GM18526 (cell line): Measurements from ENCODE around the gene SGMS2.

Experiments
- POLR2A ChIP-seq: IDR thresholded peaks from 3 replicates; pipeline ENCODE4 v1.6.1; 2011; ENCODE audit not compliant: insufficient read length; ENCODE audit errors: extremely low read depth

SGMS2 gene

GRCh38 chr4:107885865-107886264 is 61.1 kb downstream of the SGMS2 start:
- no peak for TF ChIP-seq POLR2A

- no peak for TF ChIP-seq POLR2A
Measured at GRCh38 chr4:107888237-107888636, 63.5 kb downstream of the SGMS2 start.

GRCh38 chr4:107890779-107891178 is 66.0 kb downstream of the SGMS2 start:
- no peak for TF ChIP-seq POLR2A

- no peak for TF ChIP-seq POLR2A
Measured at GRCh38 chr4:107891299-107891698, 66.6 kb downstream of the SGMS2 start.

GRCh38 chr4:107893171-107894137 is 68.7 kb downstream of the SGMS2 start:
- no peak for TF ChIP-seq POLR2A

- TF ChIP-seq POLR2A = no peak
Measured at GRCh38 chr4:107894138-107894603, 69.4 kb downstream of the SGMS2 start.

GRCh38 chr4:107896158-107896645 is 71.5 kb downstream of the SGMS2 start:
- TF ChIP-seq POLR2A = no peak

- no peak for TF ChIP-seq POLR2A
Measured at GRCh38 chr4:107896646-107897045, 71.9 kb downstream of the SGMS2 start.

- TF ChIP-seq POLR2A = no peak
Measured at GRCh38 chr4:107897823-107898222, 73.1 kb downstream of the SGMS2 start.

GRCh38 chr4:107900067-107900466 is 75.3 kb downstream of the SGMS2 start:
- no peak for TF ChIP-seq POLR2A

GRCh38 chr4:107900508-107900907 is 75.8 kb downstream of the SGMS2 start:
- TF ChIP-seq POLR2A = no peak

- no peak for TF ChIP-seq POLR2A
Measured at GRCh38 chr4:107901213-107901934, 76.6 kb downstream of the SGMS2 start.

- TF ChIP-seq POLR2A = no peak
Measured at GRCh38 chr4:107902715-107903114, 78.0 kb downstream of the SGMS2 start.

- no peak for TF ChIP-seq POLR2A
Measured at GRCh38 chr4:107906458-107907100, 81.8 kb downstream of the SGMS2 start.

GRCh38 chr4:107908377-107908776 is 83.6 kb downstream of the SGMS2 start:
- no peak for TF ChIP-seq POLR2A
